OCI-LY1 (cell line): ENCODE data around the gene TMEM138.
"Not testable (repeated sequence)": the region's sequence is repeated elsewhere in the genome, so short reads cannot be mapped to it uniquely, and the experiment has no call there.

Source experiments
- CTCF ChIP-seq: fragments of 200-600 bp; sonication (generic), shearing (Covaris generic); IDR thresholded peaks from 2 replicates; pipeline ENCODE4 v1.5.1; 2017; ENCODE audit warnings: mild to moderate bottlenecking, antibody characterized with exemption, low read length, moderate library complexity, mixed read lengths
- EZH2 ChIP-seq: fragments of 200-600 bp; sonication (generic), shearing (Covaris generic); IDR thresholded peaks from 2 replicates; pipeline ENCODE4 v1.8.0; 2017; ENCODE audit warnings: borderline replicate concordance, mixed run types, mild to moderate bottlenecking, antibody characterized with exemption, low read length, moderate library complexity, mixed read lengths

GRCh38 chr11:61383859-61384258, 21.7 kb downstream of the TMEM138 start:
- not testable (repeated sequence) for TF ChIP-seq CTCF, EZH2
